ENCODE measurements around the gene HSPA1B. TPM values are rescaled to one million over a fixed set of nuclear protein-coding genes. Genes with fewer than 3 reads are reported as not detected.
"Not testable (repeated sequence)": the region's sequence is repeated elsewhere in the genome, so short reads cannot be mapped to it uniquely, and the experiment has no call there.

HSPA1B gene
- total RNA-seq, 4 donors from 2014 or later = 134 to 186 (median 168) TPM

- no peak for DNase-seq (ENCODE audit: low spot score in 2 of 2)
- H3K4me3 ChIP-seq = no peak overlapping the region
These were observed 10.0 kb downstream of the HSPA1B start for GRCh38 chr6:31837369-31838113.

GRCh38 chr6:31838114-31838553, 10.6 kb downstream of the HSPA1B start:
- peaks cover 0 to 48% (median 35%) of the 10 kb centered on the region in 4 donors for H3K4me1 ChIP-seq
- H3K27me3 ChIP-seq; H3K9me3 ChIP-seq; DNase-seq (ENCODE audit: low spot score in 2 of 2); H3K27ac ChIP-seq; H3K4me3 ChIP-seq: not testable (repeated sequence)
- 87 to 88% methylated on average over 9 of the region's 9 CpGs for WGBS, 2 donors
- peaks cover 0 to 67% (median 14%) of the 10 kb centered on the region in 3 donors for H3K36me3 ChIP-seq

More at GRCh38 chr6:31837369-31838113, 10.0 kb downstream of the HSPA1B start:
- Histone ChIP-seq H3K4me1 (peaks cover 0 to 52% (median 35%) of the 10 kb centered on the region in 4 donors), H3K27ac (peak overlapping the region in 3 of 4 donors; percentile 69 to 98 (median 93)), H3K9me3 (no peaks in the 10 kb centered on the region), H3K27me3 (no peaks in the 10 kb centered on the region), H3K36me3 (peaks cover 0 to 61% (median 14%) of the 10 kb centered on the region in 3 donors)
- 33 to 39% methylated on average over 1 of the region's 1 CpG for WGBS, 2 donors
- TF ChIP-seq POLR2A (IDR thresholded peaks at IDR 0.05) = no peak
- TF ChIP-seq CTCF (IDR thresholded peaks at IDR 0.05) = no peak
- no peak for TF ChIP-seq EP300 (IDR thresholded peaks at IDR 0.05)

GRCh38 chr6:31838968-31839367, 11.4 kb downstream of the HSPA1B start:
- Histone ChIP-seq H3K36me3 (peaks cover 0 to 73% (median 14%) of the 10 kb centered on the region in 3 donors), H3K4me3 (no peak overlapping the region), H3K27ac (no peak overlapping the region), H3K9me3 (no peaks in the 10 kb centered on the region), H3K27me3 (no peaks in the 10 kb centered on the region), H3K4me1 (peaks cover 0 to 40% (median 31%) of the 10 kb centered on the region in 4 donors)
- DNase-seq (ENCODE audit: low spot score in 2 of 2) = no peak
- WGBS, 2 donors = 95 to 100% methylated on average over 3 of the region's 3 CpGs
- TF ChIP-seq POLR2A (IDR thresholded peaks at IDR 0.05) = no peak

GRCh38 chr6:31839779-31840126, 12.2 kb downstream of the HSPA1B start:
- DNase-seq (ENCODE audit: low spot score in 2 of 2); H3K27me3 ChIP-seq; H3K9me3 ChIP-seq; H3K4me3 ChIP-seq; H3K27ac ChIP-seq: not testable (repeated sequence)
- Histone ChIP-seq H3K36me3 (peaks cover 0 to 80% (median 14%) of the 10 kb centered on the region in 3 donors), H3K4me1 (peaks cover 0 to 38% (median 28%) of the 10 kb centered on the region in 4 donors)
- WGBS, 2 donors = 87 to 92% methylated on average over 8 of the region's 8 CpGs

GRCh38 chr6:31842053-31842452, 14.5 kb downstream of the HSPA1B start:
- TF ChIP-seq CTCF (IDR thresholded peaks at IDR 0.05) = no peak
- no peak for TF ChIP-seq POLR2A (IDR thresholded peaks at IDR 0.05)
- TF ChIP-seq EP300 (IDR thresholded peaks at IDR 0.05) = no peak
- WGBS, 2 donors = 95% methylated on average over 9 of the region's 9 CpGs
- Histone ChIP-seq H3K4me3 (no peak overlapping the region), H3K27ac (no peak overlapping the region), H3K4me1 (peaks cover 0 to 20% (median 14%) of the 10 kb centered on the region in 4 donors), H3K36me3 (peaks cover 0 to 76% (median 14%) of the 10 kb centered on the region in 3 donors), H3K9me3 (no peaks in the 10 kb centered on the region), H3K27me3 (no peaks in the 10 kb centered on the region)
- no peak for DNase-seq (ENCODE audit: low spot score in 2 of 2)

- Histone ChIP-seq H3K4me1 (no peaks in the 10 kb centered on the region), H3K9me3 (no peaks in the 10 kb centered on the region), H3K4me3 (no peak overlapping the region), H3K27me3 (no peaks in the 10 kb centered on the region), H3K27ac (no peak overlapping the region), H3K36me3 (peaks cover 0 to 52% (median 9%) of the 10 kb centered on the region in 3 donors)
- TF ChIP-seq EP300 (IDR thresholded peaks at IDR 0.05) (no peak), CTCF (IDR thresholded peaks at IDR 0.05) (no peak), POLR2A (IDR thresholded peaks at IDR 0.05) (no peak)
- 97 to 100% methylated on average over 3 of the region's 3 CpGs for WGBS, 2 donors
- DNase-seq (ENCODE audit: low spot score in 2 of 2) = no peak
These were observed 17.0 kb downstream of the HSPA1B start for GRCh38 chr6:31844507-31844906.

Data from tibial nerve (tissue), 4 donors.